ENCODE results near the gene AATK.

AATK gene, protein sequence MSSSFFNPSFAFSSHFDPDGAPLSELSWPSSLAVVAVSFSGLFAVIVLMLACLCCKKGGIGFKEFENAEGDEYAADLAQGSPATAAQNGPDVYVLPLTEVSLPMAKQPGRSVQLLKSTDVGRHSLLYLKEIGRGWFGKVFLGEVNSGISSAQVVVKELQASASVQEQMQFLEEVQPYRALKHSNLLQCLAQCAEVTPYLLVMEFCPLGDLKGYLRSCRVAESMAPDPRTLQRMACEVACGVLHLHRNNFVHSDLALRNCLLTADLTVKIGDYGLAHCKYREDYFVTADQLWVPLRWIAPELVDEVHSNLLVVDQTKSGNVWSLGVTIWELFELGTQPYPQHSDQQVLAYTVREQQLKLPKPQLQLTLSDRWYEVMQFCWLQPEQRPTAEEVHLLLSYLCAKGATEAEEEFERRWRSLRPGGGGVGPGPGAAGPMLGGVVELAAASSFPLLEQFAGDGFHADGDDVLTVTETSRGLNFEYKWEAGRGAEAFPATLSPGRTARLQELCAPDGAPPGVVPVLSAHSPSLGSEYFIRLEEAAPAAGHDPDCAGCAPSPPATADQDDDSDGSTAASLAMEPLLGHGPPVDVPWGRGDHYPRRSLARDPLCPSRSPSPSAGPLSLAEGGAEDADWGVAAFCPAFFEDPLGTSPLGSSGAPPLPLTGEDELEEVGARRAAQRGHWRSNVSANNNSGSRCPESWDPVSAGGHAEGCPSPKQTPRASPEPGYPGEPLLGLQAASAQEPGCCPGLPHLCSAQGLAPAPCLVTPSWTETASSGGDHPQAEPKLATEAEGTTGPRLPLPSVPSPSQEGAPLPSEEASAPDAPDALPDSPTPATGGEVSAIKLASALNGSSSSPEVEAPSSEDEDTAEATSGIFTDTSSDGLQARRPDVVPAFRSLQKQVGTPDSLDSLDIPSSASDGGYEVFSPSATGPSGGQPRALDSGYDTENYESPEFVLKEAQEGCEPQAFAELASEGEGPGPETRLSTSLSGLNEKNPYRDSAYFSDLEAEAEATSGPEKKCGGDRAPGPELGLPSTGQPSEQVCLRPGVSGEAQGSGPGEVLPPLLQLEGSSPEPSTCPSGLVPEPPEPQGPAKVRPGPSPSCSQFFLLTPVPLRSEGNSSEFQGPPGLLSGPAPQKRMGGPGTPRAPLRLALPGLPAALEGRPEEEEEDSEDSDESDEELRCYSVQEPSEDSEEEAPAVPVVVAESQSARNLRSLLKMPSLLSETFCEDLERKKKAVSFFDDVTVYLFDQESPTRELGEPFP (N-terminal part only)

DNA sequence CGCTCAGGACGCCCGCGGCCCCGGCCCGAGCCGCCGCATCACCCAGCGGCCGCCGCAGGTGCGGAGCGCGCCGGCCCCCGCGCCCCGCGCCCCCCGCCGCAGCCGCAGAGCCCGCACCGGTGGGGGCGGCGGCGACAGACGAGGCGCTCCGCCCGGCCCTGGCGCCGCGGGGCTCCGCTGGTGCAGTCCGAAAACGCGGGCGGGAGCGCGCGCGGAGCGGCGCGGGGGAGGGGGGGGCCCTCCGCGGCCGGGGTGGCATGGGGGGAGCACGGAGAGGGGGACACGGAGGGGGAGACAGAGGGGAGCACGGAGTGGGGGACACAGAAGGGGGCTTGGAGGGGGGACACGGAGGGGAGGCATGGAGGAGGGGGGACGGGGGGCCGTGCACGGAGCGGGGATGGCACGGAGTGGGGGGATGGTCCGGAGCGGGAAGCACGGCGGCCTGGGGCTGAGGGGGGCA, at the start of gene AATK:
AATK (minus strand) TSS at position 189 of the 460 bp plus-strand sequence. CDS start 229 bp downstream, outside the sequence.
- FAIRE-seq, result no peak

DNA sequence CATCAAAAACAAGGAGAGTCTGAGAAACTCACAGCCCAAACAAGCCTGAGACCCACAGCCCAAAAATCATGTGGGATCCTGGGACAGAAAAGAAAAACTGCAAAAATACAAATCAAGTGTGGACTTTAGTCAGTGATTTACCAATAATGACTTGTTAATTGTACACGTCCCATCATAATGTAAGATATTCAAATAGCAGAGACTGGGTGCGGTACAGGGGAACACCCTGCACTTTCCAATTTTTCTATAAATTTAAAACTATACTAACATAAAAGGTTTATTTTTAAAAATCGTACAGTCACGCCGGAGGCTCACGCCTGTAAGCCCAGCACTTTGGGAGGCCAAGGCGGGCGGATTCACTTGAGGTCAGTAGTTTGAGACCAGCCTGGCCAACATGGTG, 48.0 kb upstream of the AATK start:
- FAIRE-seq, result no peak

DNA sequence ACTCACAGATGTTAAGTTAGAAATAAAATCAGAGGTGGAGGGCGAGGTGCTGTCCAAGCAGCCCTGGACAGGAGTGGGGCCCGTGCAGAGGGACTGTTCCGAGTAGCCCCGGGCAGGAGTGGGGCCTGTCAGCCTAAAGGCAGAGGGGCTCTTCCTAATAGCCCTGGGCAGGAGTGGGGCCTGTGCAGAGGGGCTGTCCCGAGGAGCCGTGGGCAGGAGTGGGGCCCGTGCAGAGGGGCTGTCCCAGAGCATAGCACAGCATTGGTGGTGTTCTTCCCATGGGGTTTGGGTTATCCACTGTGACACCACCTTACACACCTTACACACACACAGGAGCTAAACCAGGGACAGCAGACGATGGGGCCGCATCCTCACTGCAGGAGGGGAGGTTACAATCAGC, 46.3 kb upstream of the AATK start:
- no peak for FAIRE-seq

DNA sequence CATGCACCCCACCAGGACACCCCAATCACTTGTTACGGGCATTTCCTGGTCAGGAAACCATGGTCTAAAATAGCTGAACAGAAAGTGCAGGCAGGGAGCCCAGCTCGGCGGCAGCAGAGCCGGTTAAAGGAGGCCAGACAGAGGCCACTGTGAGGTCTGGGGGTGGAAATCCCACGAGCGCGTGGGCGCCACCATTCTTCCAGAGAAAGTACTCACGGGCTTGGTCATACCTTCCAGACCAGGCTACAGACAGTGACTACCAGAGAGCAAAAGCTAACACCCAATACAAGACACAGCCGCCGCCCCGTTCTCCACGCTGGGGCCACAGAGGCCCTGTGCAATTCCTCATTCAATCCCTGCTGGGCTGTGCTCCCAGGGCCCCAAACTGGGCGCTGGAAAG, 44.8 kb upstream of the AATK start:
- FAIRE-seq, result no peak

DNA sequence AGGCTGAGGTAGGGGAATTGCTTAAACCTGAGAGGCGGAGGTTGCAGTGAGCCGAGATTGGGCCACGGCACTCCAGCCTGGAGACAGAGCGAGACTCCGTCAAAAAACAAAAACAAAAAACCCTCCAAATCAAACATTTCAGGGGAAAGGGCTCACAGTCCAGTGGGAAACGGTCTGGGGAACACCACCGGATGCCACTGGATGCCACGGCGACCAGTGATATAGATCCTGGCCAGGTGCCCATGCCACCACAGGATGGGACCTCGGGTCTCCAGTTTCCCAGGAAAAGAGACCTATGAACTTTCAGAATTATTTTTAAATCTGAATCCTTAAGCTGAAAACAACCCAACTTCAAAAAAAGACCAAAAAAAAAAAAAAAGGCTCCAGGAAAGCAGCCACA, 44.4 kb upstream of the AATK start:
- FAIRE-seq, result no peak

DNA sequence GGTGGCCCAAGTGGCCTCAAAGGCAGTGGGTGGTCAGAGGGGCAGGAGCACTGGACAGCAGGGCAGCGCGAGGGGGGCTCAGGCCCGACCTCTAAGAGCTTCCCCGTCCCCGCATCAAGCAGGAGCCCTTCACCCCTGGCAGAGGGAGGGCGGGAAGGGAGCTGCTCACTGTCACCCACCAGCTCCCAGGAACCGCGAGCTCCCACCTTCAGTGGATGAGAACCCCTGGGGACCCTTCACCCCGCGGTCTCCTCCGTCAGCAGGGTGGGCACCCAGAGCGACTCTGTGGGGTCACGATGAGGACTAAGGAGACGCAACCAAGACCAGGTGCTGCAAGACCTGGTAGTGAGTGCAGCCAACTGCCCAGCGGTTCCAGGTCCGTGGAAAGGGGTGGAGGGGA, 43.1 kb upstream of the AATK start:
- no peak for FAIRE-seq

DNA sequence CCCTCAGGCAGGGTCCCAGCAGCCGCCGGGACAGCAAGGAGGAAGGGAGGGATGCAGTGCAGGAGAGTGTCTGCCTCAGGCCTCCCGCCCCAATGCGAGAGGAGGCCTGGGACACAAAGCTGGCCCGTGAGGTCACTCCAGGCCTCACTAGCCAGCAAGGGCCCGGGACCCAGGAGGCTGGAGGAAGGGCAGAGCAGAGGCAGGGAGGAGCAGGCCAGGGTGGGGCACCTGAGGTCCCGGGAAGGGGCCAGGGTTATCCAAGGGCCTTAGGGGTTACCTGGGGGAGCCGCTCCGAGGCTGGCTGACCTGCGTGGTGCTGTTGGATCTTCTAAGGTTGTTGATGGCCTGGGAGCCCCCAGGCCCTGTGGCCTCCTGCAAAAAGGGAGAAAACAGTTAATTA, 42.6 kb upstream of the AATK start:
- no peak for FAIRE-seq

DNA sequence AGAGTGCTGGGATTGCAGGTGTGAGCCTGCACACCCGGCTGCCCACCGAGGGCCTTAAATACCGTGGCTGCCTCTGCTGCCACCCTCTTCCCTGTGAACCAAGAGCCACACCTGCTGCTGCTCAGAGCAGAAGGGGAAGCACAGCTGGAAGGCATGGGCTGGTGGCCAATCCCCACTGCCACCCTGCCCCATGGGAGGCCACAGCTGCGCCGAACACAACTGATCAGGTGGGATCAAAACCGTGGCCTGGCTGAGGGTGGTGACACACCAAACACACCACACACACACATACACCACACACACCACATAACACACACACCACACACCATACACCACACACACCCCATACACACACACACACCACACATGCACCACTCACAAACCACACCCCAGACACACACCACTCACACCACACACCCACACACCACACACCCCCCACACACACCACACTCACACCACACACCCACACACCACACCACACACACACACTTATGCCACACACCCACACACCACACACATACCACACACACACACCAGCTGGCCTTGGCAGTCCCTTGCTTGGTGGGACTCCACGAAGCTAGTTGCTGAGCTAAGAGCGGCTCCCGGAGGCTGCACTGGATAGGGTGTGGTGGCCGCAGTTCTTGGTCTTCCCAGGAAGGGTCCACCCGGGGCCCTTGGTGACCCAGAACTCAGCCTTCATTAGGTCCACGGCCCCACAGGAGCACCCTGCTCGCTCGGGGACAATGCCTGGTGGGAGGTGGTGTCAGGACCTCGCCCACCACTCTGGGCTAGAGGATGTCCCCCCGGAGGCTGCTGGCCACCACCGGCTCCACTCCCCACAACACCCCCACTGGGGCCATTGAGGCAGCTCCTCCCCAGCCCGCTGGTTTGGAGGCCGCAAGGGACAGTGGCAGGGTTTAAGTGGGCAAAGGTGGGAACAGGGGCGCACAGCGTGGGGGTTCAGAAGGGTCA, 41.9 kb upstream of the AATK start:
- FAIRE-seq, result no peak

DNA sequence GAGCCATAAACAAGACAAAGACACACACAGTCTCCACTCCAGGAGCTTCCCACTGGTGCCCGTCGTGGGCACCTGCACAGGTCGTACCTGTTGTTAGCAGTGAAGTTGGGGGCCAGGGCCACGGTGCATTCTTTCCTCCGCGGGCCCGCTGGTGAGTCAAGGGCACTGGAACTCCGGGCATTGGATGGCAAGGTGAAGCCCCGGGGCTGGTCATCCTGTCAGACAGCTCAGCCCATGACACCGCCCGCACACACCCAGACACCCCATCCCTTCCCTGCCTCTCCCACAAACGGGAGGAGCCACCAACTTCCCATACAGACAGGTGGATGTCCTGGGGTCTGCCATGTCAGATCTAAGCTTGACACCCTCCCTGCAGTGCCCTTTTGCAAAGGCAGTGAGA, 40.6 kb upstream of the AATK start:
- FAIRE-seq, result no peak

DNA sequence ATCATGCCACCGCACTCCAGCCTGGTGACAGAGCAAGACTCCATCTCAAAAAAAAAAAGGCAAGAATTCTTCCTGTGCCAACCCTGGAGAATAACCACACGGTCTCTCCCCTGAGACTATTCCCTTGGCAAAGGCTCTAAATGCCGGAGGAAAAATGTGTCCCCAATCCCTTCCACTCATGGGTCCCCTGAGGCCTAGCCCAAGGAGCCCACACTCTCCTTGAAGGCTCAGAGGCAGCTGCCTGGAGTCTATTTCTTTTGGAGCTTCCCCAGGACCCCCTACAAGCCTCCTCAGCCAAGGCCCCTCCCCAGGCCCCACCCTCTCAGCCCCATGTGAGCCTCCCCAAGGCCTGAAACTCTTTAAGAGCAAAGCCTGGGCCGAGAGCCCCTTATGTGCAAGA, 40.1 kb upstream of the AATK start:
- no peak for FAIRE-seq

DNA sequence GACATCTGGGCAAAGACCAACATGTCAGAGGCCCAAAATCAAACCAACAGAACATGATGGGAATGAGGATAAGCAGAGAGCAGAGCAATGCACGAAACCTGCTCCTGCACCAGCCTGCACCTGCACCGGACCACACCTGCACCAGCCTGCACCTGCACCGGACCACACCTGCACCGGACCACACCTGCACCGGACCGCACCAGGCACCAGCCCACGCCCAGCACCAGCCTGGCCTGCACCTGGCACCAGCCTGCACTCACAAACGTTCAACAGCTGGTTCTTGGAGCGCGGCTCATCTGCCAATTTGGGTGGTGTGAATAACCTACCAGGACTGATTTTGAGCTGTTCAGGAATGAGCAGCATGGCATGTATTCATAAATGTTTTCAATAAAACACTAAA, 38.6 kb upstream of the AATK start:
- FAIRE-seq, result no peak

DNA sequence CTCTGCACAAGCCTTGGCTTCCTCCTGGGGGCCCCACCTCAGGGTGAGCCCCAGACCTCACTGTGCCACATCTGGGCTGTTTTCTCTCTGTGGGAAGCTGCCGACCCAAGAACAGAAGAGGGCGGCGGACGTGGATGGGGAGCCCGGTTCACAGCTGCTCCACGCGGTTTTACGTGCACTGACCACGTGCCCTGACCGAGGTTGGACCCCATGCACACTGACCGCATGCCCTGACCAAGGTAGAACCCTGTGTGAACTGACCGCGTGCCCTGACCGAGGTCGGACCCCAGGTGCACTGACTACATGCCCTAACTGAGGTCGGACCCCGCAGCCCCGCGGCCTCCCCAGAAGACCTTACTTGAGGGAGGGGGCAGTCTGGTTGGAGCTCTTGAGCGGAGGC, 37.1 kb upstream of the AATK start:
- no peak for FAIRE-seq

DNA sequence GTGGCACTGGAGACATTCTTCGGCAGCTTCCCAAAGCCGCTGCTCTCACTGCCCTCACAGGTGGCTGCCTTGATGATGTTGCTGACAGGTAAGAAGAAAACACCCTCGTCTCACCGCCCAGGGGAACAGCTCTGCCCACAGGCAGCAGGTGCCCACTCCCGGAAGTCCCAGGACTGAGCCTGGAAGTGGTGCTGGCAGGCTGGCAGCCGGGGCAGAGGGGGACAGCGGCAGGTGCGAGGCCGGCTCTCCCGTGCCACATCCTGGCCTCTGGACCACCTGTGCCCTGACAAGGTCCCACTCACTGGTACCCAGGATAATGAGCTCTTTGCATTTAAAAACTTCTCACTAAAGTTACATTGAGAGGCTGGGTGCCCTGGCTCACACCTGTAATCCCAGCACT, 36.3 kb upstream of the AATK start:
- no peak for FAIRE-seq

DNA sequence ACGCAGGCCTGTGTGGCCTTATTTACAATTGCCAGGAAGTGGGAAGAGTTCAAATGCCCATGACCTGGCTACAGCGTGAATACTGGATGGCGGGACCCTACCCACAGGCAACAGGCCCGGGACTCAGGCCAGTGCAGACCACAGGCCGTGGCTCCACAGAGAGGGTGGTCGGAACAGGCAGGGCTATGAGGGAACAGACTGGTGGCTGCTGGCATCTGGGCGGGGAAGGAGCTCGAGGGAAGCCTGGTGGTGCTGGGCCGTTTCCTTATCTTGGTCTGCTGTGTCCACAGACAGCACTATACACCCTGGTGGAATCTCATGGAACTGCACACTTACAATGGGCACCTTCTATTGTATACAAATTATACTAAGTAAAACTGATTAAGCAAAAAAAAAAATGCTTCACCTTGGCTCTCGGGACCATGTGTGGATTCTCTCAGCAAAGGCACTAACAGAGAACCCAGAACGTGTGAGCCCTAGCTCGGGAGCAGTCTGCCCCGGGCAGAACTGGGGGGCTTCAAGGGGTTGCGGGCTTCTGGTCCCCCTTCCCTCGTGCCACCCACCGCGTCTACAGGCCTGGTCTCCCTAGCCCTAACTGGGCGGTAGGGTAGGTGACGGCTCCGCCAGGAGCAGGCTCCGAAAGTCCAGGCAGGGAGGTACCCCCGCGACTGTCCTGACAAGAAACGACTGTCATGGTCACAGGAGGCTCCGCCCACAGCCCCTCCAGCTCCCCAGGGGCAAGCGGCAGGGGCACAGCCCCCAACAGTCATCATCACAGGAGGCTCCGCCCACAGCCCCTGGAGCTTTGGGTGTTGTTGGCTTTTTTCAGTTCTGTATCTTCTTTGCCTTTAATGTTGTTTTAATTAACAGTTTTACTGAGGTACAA, 34.9 kb upstream of the AATK start:
- FAIRE-seq, result no peak

DNA sequence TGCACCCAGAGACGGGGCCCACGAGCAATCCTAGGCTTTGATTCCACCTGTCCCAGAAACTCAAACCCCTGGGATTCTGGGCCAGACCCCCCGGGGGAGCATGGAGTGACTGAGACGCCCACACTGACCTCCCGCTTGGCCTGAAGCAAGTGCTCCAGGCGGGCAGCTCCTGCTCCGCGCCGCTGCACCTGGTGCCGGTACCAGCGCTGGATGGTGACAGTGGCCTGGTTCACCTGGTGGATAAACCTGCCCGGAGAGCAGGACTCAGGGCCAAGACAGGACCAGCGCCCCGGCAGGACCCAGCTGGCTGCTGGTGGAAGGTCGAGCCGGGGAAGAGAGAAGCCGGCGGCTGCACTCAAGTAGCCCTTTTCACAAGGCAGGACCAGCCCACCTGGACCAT, 34.2 kb upstream of the AATK start:
- no peak for FAIRE-seq

DNA sequence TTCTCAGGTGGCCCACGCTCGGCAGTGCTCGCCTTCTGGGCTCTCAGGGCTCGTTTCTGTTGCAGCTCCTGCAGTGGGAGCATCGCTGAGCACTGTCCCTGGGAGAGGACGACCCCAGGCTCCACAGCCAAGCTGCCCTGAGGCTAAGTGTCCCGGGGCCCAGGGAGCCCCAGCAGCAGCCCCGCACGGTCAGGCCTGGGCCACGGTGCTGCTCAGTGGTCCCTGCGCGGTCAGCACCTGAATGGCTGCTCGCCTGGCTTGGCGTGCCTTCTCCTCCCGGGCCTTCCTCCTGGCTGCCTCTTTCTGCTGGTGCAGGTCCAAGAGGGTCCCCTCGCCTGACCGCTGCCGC, 33.4 kb upstream of the AATK start:
- FAIRE-seq, result no peak

DNA sequence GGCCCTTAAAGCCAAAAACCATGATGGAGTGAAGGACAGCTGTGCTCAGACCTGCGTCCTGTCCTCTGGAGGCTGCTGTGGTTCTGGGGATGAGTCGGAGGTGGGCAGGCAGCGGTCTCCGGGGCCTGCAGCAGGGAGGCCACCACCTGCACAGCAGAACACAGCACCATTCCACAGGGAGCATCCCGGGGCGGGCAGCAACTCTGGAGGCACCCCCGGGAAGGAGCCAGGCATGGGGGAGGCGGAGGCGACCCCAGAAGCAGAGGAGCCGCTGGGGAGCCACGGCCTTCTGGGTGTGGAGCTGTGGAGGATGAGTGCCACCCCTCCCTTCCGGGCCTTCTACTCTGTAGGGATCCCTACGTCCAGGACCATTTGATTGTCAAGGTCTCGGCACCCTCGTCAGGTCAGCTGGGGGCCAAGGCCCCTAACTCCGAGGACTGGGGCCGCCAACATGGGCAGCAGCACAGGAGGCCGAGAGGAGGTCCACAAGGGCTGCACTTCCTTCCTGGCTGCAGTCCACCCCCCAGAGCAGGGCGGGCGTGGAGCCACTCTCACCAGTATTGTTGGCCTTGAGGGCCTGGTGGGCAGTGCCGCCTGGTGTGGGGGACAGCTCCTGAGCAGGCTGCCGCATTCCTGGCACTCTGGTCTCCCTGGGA, 32.9 kb upstream of the AATK start:
- FAIRE-seq, result no peak

DNA sequence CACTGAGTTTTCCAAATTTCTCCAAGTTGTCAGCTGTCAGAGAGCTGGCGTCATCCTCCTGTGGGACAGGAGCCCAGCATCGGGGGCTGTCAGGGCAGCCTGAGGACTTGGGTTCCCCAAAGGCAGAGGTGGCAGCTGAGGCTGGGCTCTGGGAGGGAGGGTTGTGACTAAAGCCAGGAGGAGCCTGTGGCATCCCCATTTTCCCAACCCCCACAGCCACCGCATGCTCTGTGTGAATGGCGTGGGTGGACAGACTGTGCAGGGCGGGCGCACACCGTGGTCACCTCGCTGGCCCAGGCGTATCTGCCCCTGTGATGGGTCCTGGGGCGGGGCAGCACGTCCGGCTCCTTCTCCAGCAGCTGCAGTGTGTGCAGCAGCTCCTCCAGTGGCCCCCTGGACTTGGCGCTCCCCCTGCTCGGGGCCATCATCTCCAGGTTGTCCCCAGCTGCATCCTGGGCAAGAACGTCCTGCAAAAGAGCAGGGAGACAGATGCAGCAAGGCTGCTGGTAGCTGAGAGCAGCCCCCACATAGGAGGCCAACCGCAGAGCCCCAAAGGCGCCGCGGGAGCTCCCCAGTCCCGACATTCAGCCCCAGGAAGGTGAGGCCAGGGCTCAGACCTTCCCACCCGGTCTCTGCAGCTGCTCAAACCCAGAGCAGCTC, 31.9 kb upstream of the AATK start:
- no peak for FAIRE-seq

DNA sequence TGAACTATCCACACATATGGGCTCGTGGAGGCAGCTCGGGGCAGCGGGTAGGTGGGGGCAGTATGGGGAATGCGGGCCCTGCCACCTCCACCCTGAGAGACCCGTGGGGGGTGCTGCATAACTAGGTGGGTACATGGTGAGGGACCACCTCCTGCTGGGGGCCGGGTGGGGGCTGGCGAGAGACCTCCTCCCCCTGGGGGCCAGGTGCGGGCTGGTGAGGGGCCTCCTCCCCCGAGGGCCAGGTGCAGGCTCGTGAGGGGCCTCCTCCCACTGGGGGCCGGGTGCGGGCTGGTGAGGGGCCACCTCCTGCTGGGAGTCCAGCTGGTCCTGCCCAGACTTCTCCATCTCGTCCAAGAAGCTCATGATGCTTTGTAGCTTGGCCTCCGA, 31.4 kb upstream of the AATK start:
- FAIRE-seq, result no peak
